Activated CD4-positive, CD25-positive, alpha-beta regulatory T cell treated with anti-CD3 and anti-CD28 coated beads, Interleukin-2, amount 50 U/mL, for 24 hours (primary cell): ENCODE results near the gene SUGCT.
"Not testable (repeated sequence)": the region's sequence is repeated elsewhere in the genome, so short reads cannot be mapped to it uniquely, and the experiment has no call there.

Source experiments
- ATAC-seq, 2 donors: fragments of 150-1000 bp; cut with Tn5 transposase; one replicate each; pipeline ENCODE4 v1.10.0; 2021; ENCODE audit warnings: mild to moderate bottlenecking in 1 of 2, moderate library complexity in 1 of 2

SUGCT gene

DNA sequence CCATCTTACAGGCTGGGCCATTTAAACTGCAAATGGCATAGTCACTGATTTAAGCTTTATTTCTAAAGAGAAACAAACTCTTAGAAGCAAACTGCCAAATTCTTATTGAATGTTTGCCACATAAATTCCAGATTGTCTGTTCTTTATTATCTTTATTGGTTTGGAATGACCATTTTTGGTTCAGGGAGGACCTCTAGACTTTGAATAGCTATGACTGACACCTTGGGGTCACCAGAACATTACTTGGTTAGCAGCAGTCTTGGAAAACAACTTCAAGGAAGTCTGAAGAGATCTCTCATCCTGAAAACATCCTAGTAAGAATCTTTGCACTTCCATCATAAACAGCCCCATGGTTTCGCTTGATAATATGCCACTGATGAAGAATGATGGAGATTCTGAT lies 197.1 kb downstream of the SUGCT start:
- no peak for ATAC-seq

DNA sequence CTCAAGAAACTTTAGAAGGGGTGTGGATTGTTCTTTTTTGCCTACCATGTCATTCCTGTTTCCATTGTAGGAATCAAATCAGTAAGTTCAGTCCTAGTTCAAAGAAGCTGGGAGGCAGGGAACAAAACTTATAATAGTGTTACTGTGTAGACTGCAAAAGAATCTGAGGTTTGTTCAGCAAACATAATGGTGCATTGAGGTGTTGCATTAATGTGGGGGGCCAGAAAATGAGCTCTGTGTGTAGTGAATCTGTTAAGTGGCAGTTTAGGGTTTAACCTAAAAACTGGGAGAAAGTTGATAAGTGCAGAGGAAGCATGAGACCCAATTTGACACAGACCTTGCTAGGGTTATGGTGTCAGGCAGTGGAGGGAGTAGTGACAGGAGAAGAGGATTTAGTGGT lies 197.7 kb downstream of the SUGCT start:
- no peak for ATAC-seq

DNA sequence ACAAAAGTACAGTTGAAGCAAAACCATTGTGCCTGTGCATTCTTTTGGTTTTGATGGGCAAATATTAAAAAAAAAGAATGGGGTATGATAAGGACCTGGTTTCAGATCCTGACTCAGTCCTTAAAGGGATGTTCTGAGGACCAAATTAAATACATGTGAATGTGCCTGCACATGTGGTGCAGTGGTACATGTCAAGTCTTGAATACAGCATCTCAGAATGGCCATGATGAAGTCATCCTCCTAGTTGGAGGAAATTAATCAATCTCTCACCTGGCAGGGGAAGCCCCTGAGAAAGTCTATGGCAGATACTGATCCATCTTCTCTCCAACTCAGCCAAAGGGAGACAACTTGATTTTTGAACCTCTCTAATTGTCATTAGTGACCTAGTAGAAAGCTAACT lies 207.0 kb downstream of the SUGCT start:
- ATAC-seq, result no peak

DNA sequence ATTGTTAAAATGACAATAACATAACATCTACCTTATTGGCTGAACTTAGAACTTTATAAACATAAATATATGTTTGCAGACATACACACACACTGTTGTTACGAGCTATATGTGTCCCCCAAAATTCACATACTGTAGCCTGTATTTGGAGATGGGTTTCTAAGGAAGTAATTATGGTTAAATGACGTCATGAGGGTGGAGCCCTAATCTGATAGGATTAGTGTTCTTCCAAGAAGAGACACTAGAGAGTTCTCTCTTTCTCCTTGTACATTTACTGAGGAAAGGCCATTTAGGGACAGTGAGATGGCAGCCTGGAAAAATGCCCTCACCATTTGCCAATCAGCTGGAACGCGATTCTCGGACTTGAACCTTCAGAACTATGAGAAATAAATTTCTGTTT lies 211.7 kb downstream of the SUGCT start:
- ATAC-seq, result no peak

DNA sequence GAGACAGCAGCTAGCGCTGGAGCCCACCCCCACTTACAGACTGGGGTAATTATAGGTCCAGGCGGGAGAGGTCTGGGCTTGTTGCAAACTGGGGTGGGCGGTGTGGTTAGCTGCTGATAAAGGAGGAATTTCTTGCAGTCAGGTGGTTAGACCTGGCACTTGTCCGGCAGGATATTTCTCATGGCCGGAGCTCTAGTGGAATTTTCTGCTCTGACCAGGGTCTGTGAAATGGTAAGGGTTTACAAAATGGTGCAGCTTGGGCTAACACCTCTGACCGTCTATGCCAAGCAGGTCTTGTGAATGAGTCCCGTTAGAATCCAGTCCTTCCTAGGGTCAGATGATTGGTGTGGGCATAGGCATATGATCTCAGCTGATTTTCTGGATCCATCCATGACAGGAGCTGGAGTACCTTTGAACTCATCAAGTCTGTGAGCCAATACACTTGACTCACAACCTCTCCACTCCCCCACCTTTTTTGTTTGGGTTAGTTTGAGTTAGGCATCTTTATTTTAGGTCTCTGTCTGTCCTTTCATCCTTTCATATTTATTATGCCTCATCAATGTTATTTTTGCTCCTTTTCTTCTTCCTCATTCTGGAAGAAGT lies 213.4 kb downstream of the SUGCT start:
- ATAC-seq, result no peak

DNA sequence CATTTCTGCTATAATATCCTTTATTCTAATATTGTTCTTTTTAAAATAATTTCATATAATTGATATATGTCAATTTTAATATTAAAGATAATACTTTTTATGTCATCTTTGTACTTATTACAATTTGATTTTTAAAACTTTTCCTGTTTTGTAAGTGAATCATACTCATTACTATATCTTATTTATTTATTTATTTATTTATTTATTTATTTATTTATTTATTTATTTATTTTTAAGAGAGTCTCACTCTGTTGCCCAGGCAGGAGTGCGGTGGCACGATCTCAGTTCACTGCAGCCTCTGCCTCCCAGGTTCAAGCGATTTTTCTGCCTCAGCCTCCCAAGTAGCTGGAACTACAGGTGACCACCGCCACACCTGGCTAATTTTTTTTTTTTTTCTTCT lies 215.3 kb downstream of the SUGCT start:
- no peak for ATAC-seq

DNA sequence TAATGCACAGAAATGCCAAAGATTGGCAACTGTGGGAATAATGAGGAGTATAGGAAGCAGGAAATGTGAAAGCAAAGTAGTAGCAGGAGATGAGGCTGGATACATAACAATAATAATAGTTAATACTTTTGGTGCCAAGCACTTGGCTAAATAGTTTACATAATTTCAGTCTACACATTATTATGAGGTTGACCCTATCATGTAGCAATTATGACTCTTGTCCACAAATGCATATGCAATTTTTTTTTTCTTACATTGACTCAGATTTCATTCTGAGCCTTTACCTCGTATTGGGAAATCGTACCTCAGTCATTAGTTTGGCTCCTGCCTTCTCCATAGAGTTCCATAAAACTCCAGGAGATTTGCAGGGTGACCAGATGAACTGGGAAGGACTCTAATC lies 219.9 kb downstream of the SUGCT start:
- ATAC-seq, result no peak

DNA sequence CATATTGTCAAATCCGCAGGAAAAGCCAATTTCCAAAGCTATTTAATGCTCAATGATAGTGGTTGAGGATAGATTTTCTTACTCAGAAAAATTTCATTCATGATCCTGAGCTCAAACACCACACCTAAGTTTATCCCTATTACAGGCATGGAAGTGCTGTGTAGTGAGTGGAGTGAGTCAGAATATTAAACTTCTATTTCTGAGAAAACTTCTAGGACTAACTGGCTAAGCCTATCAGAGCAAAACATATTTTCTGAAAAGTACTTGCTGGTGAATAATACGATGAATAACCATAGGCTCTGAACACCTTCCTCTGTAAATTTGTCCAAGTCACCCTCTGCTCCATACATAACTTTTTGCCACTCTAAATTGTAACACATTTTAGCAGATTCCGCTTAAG lies 221.5 kb downstream of the SUGCT start:
- no peak for ATAC-seq

DNA sequence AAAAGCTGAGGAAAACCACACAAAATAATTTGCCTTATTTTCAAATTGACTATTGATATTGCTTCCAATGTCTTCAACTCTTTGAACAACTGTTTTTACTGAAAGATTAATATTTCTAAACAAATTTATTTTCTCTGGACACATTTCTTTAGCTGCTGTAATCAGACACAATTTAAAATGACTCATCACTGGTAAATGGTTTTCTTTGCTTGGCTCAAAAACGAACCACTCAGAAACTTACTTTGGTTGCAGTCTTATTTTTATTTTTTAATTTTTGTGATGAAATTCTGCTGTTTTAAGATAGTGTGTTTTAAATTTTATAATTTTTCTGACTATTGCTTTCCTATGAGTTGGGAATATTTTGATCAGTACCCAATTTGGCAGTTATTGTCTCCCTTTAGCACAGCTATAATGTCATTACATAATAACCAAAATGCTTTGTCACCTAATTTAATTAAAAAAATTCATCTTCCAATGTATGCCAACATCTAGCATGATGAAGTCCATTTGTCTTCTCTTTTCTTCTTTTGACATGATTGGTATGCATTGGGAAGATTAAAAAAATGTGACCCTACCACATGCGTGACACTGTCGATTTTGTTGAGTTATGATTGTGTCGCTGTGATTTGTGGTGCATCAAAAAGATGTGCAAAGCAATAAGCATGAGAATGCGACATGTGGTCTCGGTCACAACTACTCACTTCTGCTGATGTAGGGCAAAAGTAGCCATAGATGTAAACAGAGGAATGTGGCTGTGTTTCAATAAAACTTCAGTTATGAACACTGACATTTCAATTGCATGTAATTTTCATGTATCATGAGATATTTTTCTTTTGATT lies 222.3 kb downstream of the SUGCT start:
- no peak for ATAC-seq

DNA sequence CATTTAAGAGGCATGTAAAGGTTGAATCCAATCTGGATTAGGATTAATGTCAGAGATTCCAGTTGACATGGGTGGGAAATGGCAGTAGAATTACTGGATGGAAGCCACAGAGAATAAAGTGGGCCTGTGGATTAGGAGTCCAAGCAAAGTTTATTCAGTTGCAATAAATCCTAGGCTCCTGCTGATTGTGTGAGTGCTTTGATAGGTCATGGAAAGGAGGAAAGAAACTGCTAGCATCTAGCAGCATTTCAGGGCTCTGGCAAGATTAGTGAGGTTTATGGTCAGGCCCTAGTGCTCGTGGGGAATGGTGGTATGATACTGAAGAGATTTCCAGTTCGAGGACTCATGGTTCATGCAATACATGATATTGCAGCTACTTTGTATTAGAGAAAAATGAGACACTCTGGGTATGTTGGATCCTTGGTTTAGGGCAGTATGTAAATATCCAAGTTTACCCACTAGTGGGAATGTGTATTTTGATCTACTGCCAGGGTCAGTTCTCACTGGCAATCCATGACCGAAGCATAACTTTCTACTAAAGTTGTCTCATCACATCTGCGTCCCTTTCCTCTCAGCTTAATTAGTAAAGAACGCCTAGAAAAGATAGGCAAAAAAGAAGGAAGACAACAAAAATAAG lies 235.0 kb downstream of the SUGCT start:
- ATAC-seq, result no peak

DNA sequence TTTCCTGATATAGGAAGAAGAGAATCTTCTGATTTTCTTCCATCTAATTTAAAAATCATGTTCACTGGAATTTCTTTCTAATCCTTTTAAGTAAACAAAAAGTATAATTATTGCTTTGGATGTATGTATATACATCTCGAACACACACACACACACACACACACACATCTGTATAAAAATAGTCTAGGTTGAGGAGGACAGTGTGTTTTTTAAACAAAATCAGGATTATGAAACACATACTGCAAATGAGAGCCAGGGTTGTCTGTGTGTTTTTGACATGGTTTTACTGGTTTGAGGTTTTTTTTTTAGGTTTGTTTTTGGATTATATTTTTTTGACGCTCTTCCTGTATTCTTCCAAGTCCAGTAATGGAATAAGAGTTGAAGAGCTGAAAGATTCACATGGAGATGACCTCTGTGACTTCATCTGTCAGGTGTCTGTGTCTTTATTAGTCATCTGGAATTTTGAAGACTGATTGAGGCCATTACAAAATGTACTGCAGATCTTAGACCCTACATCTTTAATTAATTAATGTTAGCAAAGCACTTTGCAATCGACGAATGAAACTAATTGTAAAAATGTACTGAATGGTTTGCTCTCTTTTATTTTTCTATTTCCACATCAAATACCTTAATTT lies 237.1 kb downstream of the SUGCT start:
- no peak for ATAC-seq

DNA sequence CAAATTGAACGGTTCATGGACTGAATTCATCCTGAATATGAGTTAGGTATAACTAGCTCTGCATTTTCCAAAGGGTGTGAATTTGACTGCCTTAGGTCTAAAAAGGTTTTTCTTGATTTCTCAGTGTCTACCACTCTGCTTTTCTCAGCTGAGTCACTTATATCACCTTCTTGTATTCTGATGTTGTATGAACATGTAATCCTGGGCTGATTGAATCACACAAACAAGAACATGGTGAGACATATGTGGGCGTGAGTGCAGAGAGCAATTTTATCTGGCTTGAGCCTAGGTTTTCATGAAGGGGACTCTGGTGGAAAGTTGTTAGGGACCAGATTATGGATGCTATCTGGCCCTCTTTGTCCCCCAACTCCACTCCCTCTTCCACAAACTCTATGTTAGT lies 239.8 kb downstream of the SUGCT start:
- ATAC-seq, result no peak

DNA sequence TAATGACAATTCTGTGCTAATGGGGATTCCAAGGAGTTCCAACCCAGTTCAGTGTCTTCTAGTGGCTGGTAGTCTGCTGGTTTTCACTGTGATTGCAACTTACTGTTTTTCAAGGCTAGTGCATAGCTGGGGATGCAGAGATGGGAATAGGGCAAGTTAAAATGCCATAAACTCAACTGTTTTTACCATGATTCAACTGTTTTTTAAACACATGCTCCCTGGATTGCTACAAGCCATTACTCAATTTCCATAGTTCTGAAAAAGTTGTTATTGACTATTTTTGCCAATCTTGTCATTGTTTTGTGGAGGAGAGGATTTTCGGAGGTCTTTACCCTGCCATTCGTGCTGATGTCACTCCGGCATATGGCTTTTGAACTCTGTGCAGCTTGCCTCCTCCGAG lies 245.3 kb downstream of the SUGCT start:
- ATAC-seq, result no peak

DNA sequence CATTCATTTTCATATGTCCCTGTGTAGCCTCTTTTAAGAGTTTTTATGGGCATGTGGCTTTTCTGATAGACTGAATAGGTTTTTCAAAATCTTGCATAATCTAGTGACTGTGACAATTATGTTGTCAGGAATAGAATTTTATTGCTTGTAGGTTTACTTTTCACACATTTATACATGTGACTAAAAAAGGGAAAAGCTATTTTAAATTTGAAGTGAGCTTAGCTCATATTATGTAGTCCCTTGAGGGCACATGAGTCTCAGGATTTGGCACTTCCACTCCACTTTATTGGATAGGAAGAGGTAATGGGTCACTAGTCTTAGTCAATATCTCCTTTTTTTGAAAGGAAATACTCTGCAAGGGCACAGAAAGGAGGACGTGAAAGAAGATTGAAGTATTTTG lies 247.3 kb downstream of the SUGCT start:
- ATAC-seq, result no peak

DNA sequence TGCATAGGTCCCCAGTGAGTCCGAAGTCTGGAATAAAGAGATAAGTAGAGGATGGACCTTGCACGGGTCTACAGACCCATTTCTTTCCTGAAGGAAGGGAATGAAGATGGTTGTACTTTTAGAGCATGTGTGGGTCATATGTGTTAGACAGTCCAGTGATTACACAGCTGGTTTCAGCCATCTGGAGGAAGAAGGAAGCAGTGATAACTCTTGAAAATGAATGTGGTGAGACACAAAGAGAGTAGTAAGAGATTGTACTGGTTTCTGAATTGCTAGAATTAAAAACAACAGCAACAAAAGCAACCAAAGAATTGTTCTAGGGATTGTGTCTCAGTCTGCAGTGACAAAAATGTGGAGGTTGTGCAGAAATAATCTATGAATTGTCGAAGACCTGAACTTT lies 258.9 kb downstream of the SUGCT start:
- ATAC-seq, result no peak

DNA sequence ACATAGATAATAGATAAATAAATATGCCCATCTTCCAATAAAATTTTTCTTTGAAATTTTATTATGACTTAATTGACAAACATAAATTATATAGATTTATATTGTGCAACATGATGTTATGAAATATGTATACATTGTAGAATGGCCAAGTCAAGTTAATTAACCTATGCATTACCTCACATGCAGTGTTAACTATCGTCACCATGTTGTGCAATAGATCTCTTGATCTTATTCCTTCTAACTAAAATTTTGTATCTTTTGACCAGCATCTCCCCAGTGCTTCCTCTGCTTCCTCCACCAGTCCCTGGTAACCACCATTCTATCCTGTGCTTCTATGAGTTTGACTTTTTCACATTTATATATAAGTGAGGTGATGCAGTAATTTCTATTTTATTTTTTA lies 259.6 kb downstream of the SUGCT start:
- ATAC-seq, result no peak

DNA sequence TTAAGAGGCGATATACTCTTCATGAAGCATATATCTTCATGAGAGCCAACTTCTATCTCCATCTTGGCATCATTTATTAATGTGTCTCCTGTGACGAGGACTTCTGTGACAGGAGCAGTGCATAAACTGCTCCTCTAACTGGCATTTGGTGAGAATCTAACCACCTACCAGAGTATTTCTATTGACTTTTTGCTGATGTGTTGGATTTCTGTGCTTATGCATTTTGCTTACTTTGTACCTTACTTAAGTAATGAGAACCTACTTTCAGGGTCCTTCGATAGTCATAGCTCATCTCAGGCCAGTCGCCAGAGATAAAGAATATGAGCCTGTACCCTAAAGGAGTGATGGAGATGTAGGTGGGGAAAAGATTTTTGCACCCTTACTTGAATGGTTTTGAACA lies 265.7 kb downstream of the SUGCT start:
- ATAC-seq, result no peak

DNA sequence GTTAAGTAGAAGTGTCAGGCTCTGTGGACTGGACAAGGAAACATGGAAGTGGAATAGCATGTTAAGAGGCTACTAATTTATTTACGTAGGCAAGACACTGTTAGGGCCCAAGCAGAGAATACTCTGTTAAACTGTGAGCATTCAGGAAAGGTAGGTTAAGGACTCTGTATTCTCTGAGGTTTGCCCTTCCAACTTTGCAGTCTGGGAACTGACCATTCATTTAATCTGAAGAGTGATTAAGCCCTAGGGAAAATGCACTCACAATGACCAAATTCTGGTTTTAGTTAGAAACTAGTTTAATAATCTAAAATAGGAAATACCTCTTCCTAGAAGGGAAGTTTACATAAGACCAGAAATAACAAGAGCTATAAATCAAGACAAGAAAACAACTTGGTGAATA lies 266.6 kb downstream of the SUGCT start:
- no peak for ATAC-seq

DNA sequence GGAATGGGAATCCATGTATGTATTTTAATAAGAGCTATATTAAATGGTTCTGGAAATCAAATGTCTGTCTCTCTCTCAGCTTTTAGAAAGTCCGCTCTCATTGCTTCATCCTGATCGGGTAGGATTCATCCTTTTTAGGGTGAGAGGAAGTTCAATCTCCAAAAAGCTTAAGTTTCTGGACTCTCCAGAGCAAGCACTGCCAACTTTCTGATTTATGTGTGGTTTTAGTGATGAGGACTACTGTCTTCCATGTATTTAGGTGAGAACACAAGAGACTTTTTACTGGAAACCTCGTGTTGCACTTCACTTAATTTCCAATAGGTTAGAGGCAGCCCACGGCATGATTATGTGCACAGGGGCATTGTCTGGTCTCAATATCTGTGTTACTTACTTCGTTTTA lies 267.9 kb downstream of the SUGCT start:
- ATAC-seq, result no peak

DNA sequence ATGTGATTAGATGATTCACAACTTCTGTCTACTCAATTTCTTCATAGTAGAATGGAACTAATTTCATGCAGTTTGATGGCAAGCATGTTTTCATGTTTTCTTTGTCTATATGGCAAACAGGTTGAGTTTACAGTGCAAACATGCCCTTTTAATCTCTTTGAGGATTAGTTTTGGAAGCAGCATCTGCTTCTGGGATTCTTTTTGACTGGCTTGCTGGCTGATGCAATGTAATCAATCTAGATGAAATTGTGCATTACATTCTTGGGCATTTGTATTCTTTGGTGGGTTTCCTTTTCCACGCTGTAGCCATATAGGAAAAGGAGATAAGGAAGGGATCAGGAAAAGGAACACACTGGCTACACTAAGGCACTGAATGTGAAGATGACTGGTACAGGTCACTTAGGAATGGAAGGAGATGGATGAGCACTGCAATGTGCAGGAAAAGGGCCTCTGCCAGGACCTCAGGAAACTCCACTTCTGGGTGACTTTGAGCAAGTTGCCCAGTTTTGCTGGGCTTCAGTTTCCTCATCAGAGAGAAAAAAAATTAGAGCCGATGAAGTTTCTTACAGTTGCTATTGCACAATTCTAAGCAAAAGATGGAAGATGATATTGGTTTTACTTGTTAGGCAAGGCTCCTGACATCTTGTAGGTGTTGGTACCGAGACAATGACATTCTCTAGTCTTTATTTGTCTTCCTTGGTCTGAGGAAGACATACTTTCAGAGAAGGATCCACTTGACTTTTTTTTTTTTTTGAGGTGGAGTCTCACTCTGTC lies 269.1 kb downstream of the SUGCT start:
- no peak for ATAC-seq

DNA sequence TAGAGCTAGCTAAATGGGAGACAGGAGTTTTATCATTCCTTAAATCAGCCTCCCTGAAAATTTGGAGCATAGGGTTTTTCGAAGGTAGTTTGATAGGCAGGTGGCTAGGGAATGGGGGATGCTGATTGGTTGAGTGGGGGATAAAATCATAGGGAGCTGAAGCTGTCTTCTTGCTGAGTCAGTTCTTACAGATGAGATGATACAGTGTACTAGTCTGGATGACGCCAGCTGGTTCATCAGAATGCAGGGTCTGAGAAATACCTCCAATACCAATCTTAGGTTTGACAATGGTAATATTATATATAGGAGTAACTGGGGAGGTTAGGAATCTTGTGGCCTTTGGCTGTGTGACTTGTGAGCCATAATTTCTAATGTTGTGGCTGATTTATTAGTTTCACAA lies 271.2 kb downstream of the SUGCT start:
- ATAC-seq, result no peak

DNA sequence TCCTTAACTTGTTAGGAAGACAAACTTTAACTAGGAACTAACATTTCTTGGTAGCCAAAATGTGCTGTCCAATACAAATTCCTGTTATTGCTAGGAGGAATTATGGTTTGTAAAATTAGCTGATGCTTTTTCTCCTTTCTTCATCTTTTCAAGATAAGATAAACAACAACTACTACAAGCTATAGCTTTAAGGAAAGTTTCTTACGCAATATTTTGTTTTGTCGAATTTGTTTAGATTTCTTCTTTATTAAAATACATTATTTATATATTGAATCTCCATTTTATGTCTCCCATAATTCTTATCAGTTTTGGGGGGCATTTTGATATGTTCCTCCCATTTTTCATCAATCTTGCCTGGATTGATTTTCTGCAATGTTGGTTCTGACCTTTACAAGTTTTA lies 277.5 kb downstream of the SUGCT start:
- no peak for ATAC-seq

DNA sequence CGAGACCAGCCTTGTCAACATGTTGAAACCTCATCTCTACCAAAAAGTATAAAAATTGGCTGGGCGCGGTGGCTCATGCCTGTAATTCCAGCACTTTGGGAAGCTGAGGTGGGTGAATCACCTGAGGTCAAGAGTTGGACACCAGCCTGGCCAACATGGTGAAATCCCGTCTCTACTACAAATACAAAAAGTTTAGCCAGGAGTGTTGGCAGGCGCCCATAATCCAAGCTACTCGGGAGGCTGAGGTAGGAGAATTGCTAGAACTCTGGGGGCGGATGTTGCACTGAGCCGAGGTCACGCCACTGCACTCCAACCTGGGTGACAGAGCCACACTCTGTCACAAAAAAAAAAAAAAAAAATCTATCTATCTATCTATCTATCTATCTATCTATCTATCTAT lies 279.9 kb downstream of the SUGCT start:
- not testable (repeated sequence) for ATAC-seq
